SH-SY5Y (cell line): Measurements from ENCODE around the gene ITGA3.

ENCODE experiments used
- GATA2 ChIP-seq: IDR thresholded peaks from 2 replicates; pipeline ENCODE4 v1.6.1; 2011; ENCODE audit warnings: mild to moderate bottlenecking, low read depth, low read length
- GATA3 ChIP-seq: IDR thresholded peaks from 2 replicates; pipeline ENCODE4 v1.6.1; 2011; ENCODE audit warnings: low read depth, mild to moderate bottlenecking, low read length, moderate library complexity

The ITGA3 gene

DNA sequence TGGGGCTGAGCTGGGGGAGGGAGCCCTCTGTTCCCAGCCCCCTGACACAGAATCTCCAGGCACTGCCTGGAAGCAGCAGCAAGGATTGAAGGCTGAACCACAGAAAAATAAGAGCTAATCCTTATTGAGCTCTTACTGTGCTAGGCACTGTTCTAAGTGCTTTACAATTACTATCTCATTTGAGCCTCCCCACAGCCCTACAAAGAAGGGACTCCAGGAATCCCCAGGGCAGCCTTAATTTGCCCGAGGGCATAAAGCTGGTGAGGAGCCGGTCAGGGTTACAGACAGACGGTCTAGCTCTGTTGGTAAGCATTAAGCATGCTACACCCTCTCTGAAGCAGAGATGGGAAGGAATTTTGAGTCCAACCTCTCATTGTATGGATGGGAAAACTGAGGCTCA is 67.0 kb downstream of the ITGA3 start:
- TF ChIP-seq GATA2 = no peak
- no peak for TF ChIP-seq GATA3

- TF ChIP-seq GATA2 (no peak), GATA3 (no peak)
Measured at GRCh38 chr17:50123649-50124349, 67.9 kb downstream of the ITGA3 start.

DNA sequence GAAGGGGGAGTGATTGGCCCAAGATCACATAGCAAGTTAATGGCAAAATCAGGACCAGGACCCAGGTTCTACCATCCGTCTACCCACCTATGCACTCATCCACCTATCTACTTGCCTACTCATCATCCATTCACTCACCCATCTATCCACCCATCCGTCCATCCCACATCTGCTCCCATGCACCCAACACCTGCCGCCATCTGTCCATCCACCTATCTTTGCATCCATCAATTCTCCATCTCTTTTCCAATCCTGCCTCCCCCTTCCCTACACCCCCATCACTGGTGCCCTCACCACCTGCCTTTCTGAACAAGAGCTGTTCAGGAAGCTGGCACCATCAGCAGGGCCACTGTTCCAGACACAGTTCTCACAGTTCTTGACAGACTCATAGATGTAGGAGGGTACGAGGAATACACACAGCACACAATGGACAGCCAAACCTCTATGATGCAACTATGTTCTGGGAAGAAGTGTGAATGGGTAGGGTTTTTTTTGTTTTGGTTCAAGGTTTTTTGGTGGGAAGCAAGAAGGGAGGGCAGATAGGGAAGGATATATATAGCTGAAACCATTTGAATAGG is 69.6 kb downstream of the ITGA3 start:
- TF ChIP-seq GATA3 = no peak
- no peak for TF ChIP-seq GATA2

DNA sequence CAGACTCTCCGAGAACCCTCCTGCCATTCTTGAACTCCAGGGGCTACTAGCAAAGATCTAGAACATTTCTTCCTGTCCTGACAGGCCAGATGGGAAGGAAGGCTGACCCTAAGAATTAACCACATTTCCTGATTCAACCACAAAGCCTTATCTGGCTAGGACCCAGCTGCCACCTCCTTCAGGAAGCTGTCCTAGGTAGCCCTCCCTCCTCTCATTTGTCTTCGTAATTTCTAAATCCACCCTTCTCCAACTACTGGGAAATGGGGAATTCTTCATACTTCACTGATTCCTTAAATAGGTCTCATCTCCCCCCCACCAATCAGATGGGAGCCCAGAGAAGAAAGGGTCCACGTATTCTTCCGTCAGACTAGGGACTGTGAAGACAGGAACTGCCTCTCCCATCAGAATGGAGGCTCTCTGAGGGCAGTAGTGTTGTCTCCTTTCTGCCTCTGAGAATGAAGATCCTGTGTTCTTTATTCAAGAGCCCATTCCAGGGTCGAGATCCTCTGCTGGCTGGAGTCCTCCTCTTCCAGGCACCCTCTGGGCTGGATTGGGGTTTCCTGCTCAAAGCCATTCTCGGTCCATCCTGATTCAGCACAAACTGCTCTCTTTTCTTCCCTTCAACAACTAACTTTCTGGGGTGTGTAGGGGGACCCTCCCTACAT is 71.9 kb downstream of the ITGA3 start:
- TF ChIP-seq GATA3 (no peak), GATA2 (no peak)

- TF ChIP-seq GATA3 = no peak
- no peak for TF ChIP-seq GATA2
Measured at GRCh38 chr17:50128441-50129352, 72.8 kb downstream of the ITGA3 start.

- TF ChIP-seq GATA2 (no peak), GATA3 (no peak)
Measured at GRCh38 chr17:50129353-50129727, 73.4 kb downstream of the ITGA3 start.

DNA sequence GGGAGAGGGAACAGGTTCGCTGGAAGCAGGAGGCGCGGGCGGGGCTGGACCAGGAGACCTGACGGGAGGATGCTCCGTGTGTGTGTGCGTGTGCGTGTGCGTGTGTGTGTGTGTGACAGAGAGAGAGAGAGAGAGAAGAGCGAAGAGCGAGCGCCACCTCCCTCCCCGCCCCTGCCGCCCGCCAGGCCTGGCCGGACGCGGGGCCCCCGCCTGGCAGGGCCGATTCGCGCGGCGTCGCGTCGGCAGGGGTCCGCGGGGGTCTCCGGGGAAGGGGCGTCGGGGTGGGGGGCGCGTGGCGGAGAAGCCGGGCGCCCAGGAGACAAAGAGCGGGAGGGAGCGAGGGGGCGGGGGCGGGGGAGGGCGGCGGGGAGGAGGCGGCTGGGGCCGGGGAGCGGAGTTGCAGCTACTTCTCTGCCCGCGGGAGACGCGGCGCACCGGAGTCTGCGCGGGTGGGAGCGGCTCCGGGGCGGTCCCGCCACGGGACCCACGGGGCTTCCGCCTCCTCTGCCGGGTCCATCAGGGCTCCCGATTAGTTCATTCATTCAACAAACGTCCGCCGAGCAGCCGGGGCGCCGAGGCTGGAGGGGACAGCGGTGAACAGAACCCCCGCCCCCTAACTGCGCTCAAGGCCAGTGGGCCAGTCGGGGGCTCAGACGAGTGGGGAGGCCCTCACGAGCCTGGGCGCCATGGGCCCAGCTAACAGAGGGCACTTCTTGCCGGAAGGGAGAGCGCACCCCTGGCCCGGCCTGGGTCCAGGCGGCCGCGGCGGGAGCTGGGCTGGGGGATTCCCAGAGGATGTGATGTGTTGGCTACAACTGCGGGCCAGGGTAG is 74.0 kb downstream of the ITGA3 start, which contains the start of gene SAMD14:
Gene SAMD14 (minus strand): TSS at position 433 of the 831 bp plus-strand sequence. CDS start 5,201 bp downstream, outside the sequence.
- TF ChIP-seq GATA2 (no peak), GATA3 (no peak)

DNA sequence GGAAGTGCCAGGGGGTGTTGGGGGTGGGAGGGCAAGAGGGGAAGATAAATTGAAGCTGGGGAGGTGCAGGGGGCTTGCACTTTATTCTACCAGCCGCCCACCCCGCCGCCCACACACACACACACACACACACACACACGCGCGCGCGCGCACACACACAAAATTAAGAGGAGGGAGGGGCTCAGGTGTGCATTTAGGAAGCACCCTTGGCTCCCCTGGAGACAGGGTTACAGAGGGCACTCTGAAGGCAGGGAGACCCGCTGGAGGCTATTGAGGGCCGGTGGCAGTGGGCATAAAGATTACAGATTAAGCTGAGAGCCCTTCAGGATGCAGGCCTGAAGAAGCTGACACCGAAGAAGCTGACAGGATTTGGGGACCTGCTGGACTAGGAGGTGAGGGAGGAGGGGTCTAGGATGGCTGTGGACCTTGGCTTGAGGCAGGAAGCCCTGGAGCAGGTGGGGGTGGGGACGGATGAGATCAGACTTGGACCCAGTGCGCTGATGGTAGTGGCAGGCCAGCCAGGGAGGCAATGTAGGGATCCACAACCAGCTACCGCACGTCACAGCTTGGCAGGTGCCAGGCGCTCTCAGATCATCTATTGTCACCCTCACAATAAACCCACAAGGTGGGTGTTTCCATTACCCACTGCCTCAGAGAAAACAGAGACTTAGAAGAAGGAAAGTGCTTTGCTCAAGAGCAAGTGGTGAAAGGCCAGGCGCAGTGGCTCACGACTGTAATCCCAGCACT is 74.8 kb downstream of the ITGA3 start:
- TF ChIP-seq GATA2 (no peak), GATA3 (no peak)

DNA sequence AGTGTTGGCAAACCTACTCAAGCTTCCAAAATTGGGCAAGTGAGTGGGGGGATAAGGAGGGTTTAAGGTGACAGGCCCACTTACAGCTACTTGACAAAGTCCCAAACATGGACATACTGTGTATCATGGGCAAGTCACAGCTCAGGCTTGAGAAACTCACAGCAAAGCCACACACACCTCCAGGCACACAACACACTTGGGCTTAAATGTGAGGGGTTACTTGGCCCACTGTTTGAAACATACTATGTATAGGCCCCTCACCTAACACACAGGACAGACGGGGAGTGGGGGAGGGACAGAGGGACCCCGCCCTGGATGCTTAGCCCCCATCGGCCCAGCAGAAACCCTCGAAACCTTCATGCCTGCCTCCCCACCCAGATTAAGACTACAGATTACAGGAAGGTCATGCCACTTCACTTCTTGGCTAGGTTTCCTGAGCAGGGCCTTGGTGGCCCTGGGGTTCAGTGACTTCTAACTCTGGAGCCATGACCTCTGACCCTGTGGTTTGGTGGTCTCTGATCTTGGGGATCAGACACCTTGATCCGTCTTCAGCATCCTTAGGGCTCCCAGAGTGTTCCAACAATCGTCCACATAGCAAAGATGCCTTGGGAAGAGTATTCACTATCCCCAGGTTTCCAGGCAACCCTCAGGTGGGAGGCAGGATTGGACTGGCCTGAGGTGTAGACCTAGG is 76.3 kb downstream of the ITGA3 start:
- TF ChIP-seq GATA3 (no peak), GATA2 (no peak)

DNA sequence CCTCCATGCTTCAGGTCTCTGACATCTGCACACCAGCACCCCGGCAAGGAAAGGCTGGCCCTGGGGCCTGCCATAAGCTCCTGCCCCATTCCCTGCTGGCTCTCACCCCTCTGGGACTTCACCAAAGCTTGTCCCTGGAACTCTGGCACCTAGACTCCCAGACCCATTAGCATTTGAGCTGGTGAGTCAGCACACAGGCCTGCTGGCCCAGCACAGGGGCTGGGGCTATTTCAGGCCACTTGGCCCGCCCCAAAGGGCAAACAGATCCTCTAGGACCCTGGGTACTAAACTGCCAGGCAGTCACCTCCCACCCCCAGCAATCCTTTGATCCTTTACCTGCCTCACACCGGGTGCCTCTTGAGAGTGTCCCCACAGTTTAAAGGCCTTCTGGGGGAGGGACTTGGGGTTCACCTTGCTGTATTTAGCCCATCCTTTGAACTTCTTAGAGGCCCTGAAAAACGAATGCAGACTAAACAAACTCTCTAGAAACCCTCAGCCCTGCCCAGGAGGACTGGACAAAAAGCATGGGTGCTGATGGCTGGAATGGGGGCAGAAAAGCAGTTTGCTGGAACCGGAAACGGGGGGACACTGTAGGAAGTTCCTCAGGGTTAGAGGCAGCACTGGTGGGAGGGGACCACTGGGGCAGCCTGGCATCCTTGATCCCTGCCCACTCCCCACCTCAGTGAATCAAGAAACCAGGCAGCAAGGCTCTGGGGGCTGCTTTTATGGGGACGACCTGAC is 77.3 kb downstream of the ITGA3 start:
- no peak for TF ChIP-seq GATA3
- no peak for TF ChIP-seq GATA2

DNA sequence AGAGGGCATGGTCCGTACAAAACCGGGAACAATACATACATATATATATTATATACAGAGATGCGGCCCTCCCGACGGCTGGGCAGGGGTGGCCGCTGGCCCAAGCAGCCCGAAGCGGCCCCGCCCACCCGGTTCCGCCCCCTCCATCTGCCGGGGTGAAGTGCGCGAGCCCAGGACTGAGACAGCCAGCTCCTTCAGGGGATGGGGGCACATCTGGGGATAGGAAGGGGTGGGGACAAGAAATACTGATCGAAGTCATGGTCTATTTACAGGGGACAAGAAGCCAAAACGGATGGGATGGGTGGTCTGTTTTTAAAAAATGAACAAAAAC is 77.8 kb downstream of the ITGA3 start:
- no peak for TF ChIP-seq GATA3
- TF ChIP-seq GATA2 = no peak
